RWPE2 (cell line): ENCODE results near the gene ZC3HAV1L.

Experiments used
- ATAC-seq: fragments of 200-7000 bp; cut with Tn5 transposase; 3 replicates; pipeline ENCODE4 v1.9.1; 2021; ENCODE audit warnings: low read depth
- DNase-seq: peaks from one replicate; pipeline ENCODE4 v3.0.0-alpha.2; 2020; ENCODE audit warnings: low spot score
- H3K27ac ChIP-seq: fragments of 450-650 bp; 2 replicates; pipeline ENCODE4 v1.5.1; 2017; ENCODE audit warnings: mild to moderate bottlenecking; ENCODE audit not compliant: poor library complexity, severe bottlenecking
- H3K27me3 ChIP-seq: fragments of 250-450 bp; sonication (Bioruptor Pico); 2 replicates; pipeline ENCODE4 v1.5.1; 2021; ENCODE audit warnings: mild to moderate bottlenecking, moderate library complexity; ENCODE audit not compliant: insufficient read depth, poor library complexity, severe bottlenecking
- H3K36me3 ChIP-seq: fragments of 250-450 bp; sonication (Bioruptor Pico); 2 replicates; pipeline ENCODE4 v1.5.1; 2020; ENCODE audit warnings: low read depth, mild to moderate bottlenecking, moderate library complexity
- H3K4me1 ChIP-seq: fragments of 250-450 bp; sonication (Bioruptor Pico); 2 replicates; pipeline ENCODE4 v1.5.1; 2021; ENCODE audit warnings: mild to moderate bottlenecking, moderate library complexity; ENCODE audit not compliant: insufficient read depth, poor library complexity, severe bottlenecking
- H3K4me3 ChIP-seq: fragments of 250-450 bp; sonication (Bioruptor Pico); 2 replicates; pipeline ENCODE4 v1.5.1; 2021; ENCODE audit warnings: mild to moderate bottlenecking, moderate library complexity; ENCODE audit not compliant: severe bottlenecking
- H3K9me3 ChIP-seq: fragments of 250-450 bp; sonication (Bioruptor Pico); 2 replicates; pipeline ENCODE4 v1.5.1; 2021; ENCODE audit warnings: mild to moderate bottlenecking, moderate library complexity; ENCODE audit not compliant: severe bottlenecking
- TF ChIP-seq, protein P1 (sequence below): fragments of 450-650 bp; IDR thresholded peaks from one replicate; pipeline ENCODE4 v1.5.1; 2017; ENCODE audit warnings: mild to moderate bottlenecking, moderate library complexity; ENCODE audit not compliant: poor library complexity, severe bottlenecking

ZC3HAV1L gene

DNA sequence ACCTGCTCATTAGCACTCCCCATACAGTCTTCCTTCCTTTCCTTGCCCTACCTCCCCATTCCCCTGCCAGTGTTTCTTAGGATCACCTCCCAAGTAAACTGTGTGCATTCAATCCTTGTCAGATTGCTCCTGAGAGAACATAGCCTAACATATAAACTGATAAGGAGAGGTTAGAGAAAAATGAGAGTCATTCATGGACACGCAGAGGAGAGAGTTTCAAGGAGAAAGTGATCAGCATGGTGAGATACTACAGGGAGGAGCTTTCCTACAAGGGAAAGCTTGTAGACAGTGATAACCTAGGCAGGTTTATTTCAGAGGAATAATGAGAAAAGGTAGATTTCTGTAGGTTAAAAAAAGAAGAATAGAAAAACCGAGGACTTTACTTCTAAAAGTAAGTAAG lies 2.8 kb upstream of the ZC3HAV1L start:
- Histone ChIP-seq H3K9me3 (no peaks in the 10 kb centered on the region), H3K36me3 (peaks cover 10% of the 10 kb centered on the region), H3K4me3 (no peak overlapping the region), H3K27ac (no peak overlapping the region), H3K4me1 (peaks cover 10% of the 10 kb centered on the region), H3K27me3 (no peaks in the 10 kb centered on the region)
- ATAC-seq (no peak), DNase-seq (no peak)
- TF ChIP-seq, protein P1, sequence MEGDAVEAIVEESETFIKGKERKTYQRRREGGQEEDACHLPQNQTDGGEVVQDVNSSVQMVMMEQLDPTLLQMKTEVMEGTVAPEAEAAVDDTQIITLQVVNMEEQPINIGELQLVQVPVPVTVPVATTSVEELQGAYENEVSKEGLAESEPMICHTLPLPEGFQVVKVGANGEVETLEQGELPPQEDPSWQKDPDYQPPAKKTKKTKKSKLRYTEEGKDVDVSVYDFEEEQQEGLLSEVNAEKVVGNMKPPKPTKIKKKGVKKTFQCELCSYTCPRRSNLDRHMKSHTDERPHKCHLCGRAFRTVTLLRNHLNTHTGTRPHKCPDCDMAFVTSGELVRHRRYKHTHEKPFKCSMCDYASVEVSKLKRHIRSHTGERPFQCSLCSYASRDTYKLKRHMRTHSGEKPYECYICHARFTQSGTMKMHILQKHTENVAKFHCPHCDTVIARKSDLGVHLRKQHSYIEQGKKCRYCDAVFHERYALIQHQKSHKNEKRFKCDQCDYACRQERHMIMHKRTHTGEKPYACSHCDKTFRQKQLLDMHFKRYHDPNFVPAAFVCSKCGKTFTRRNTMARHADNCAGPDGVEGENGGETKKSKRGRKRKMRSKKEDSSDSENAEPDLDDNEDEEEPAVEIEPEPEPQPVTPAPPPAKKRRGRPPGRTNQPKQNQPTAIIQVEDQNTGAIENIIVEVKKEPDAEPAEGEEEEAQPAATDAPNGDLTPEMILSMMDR: no peak

DNA sequence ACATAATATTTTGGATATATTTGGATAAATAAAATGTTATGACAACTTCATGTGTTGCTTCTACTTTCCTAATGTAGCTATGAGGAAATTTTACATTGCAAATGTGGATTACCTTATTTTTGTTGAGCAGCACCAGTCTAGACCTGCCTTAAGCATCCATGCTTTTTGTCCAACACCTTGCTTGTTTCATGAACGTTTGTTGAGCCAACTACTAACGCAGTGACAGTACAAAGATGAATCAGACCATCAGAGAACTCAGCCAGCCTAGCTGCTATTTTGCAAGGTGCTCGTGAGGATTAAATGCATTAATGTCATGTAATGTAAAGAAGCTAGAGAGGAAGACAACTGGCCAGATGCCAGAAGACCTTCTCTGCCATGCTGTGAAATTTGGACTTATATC lies 1.1 kb upstream of the ZC3HAV1L start:
- H3K27ac ChIP-seq: no peak overlapping the region
- no peak for ATAC-seq
- H3K4me3 ChIP-seq: no peak overlapping the region
- H3K9me3 ChIP-seq: no peaks in the 10 kb centered on the region
- TF ChIP-seq, protein P1: no peak
- no peaks in the 10 kb centered on the region for H3K27me3 ChIP-seq
- peaks cover 26% of the 10 kb centered on the region for H3K36me3 ChIP-seq
- H3K4me1 ChIP-seq: peaks cover 10% of the 10 kb centered on the region
- no peak for DNase-seq

DNA sequence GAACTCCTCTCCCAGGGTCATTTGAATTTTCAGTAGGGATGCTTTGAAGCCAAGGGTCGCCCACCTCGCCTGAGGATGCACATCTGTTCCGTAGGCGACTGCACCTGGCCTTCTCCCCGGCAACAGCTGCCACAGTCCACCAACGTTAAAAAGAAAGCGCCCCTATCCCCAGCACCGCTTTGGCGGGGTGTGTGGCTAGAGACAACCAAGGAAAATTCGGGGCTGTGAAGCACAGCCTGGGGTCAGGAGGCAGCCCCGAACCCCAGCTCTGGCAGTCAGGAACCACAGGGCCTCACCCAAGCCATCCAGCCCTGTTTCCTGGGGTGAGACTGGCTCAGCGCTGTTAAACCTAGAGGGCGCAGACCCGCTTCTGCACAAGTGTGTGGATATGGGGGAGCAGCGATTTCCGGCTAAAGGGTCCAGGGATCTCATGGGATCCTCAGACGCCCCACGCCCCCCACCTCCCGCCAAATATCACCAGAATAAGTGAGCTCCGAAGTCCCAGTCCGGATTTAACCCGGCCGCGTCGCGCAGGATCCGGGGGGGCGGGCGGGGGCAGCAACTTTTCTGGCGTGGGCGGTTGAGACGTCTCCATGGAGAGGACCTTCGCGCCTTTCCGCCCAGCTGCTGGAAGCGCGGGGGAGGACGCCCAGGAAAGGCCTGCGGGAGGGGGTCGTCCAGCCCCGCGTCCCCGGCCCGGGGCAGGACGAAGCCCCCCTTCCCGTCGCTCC lies 822 bp downstream of the ZC3HAV1L start:
- DNase-seq (no peak), ATAC-seq (peak; percentile 54)
- TF ChIP-seq, protein P1: no peak
- Histone ChIP-seq H3K27me3 (no peaks in the 10 kb centered on the region), H3K9me3 (no peaks in the 10 kb centered on the region), H3K4me1 (peaks cover 10% of the 10 kb centered on the region), H3K36me3 (peaks cover 45% of the 10 kb centered on the region), H3K27ac (peak overlapping the region; percentile 59), H3K4me3 (peak overlapping the region; percentile 49)

DNA sequence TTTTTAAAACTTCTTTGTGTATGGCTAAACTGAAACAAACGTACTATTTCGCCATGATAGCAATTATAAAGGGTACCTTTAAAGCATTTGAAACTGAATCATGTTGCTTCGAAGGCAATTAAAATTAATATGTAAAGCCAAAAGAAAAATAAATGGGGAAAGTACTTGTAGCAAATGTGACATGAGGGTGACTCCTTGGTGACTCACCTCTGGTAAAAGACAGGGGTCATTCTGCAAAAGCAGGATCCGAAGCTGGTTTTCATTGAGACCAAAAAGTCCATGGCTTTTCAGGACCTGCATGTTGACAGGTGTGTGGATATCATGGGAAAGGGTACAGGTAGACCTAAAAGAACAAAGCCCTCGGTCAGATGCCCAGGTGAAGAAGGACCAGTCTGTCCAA lies 1.5 kb downstream of the ZC3HAV1L start:
- TF ChIP-seq, protein P1: no peak
- ATAC-seq: no peak
- H3K4me3 ChIP-seq: peak overlapping the region; percentile 49
- H3K9me3 ChIP-seq: no peaks in the 10 kb centered on the region
- H3K36me3 ChIP-seq: peaks cover 52% of the 10 kb centered on the region
- H3K27ac ChIP-seq: peak overlapping the region; percentile 59
- DNase-seq: no peak
- peaks cover 10% of the 10 kb centered on the region for H3K4me1 ChIP-seq
- no peaks in the 10 kb centered on the region for H3K27me3 ChIP-seq

DNA sequence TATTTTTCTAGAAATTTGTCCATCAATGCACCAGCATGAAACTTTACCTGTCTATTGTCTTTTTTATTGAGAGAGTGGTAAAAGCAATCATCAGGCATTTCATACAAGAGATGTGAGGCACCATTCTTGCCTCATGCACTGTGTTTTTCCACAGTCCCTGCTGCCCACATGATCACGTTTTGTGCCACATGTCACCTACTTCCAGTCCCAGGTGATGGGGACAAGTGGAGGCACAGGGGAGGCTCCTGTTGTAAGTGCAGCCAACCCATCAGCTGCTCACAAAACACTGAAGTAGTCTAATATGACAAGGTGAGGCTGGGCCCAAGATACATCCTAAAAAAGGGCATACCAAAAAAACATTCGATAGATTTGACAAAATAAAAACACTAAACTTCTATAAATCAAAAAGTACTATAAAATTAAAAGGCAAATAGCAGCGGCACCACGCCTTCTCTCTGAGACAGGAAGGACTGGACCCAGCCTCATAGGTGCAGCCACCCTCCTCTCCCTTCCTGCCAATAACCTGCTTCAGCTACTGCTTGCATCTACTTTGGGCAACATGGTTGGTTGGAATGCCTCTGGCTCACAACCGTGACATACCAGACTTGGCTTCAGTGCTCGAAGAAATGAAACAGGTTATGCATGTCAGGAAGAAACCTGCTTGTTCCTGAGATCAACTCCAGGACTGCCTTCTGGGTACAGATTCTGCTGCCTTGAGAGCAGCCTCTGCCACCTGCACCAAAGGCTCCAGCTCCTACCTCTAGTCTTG lies 2.3 kb downstream of the ZC3HAV1L start:
- Histone ChIP-seq H3K4me1 (peaks cover 10% of the 10 kb centered on the region), H3K27me3 (no peaks in the 10 kb centered on the region), H3K9me3 (no peaks in the 10 kb centered on the region), H3K27ac (no peak overlapping the region), H3K36me3 (peaks cover 60% of the 10 kb centered on the region), H3K4me3 (no peak overlapping the region)
- TF ChIP-seq, protein P1: no peak
- ATAC-seq (no peak), DNase-seq (no peak)
